GM20000 (cell line): Measurements from ENCODE around the gene DSCAML1.

Experiments used
- DNase-seq: peaks from one replicate; pipeline ENCODE4 v3.0.0; 2012; ENCODE audit warnings: low spot score
- TF ChIP-seq, protein P1 (sequence below): IDR thresholded peaks from 2 replicates; pipeline ENCODE4 v1.5.1; 2012; ENCODE audit warnings: mild to moderate bottlenecking, control low read depth; ENCODE audit errors: extremely low read depth, missing control alignments

The DSCAML1 gene

DNA sequence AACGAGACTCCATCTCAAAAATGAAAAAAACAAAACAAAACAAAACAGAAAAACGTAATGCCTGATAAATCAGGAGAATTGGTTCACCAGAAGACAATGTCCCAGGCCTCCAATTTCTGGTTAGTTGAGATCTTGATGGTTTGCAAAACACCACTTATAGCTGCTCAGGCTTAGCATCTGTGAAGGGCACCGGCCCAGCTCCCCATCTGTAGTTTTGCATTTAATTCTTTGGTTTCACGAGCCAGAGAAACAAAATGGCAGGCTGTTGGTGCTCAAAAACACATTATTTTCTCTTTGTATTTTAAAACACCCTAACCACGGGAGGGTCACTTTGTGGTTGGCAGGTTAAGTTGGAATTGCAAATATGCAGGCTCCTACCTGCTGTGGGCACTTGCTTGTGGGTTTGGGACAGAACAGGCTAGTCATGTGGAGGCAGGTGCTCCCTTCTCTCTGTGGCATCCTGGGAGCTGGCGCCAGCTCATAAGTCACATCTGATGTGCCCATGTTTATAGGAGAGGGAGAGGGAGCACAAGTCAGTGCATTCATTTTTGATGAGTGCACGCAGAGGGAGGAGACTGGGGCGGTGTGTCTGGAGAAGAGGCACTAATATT lies 323.4 kb downstream of the DSCAML1 start:
- TF ChIP-seq, protein P1, sequence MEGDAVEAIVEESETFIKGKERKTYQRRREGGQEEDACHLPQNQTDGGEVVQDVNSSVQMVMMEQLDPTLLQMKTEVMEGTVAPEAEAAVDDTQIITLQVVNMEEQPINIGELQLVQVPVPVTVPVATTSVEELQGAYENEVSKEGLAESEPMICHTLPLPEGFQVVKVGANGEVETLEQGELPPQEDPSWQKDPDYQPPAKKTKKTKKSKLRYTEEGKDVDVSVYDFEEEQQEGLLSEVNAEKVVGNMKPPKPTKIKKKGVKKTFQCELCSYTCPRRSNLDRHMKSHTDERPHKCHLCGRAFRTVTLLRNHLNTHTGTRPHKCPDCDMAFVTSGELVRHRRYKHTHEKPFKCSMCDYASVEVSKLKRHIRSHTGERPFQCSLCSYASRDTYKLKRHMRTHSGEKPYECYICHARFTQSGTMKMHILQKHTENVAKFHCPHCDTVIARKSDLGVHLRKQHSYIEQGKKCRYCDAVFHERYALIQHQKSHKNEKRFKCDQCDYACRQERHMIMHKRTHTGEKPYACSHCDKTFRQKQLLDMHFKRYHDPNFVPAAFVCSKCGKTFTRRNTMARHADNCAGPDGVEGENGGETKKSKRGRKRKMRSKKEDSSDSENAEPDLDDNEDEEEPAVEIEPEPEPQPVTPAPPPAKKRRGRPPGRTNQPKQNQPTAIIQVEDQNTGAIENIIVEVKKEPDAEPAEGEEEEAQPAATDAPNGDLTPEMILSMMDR = no peak
- DNase-seq = no peak

DNA sequence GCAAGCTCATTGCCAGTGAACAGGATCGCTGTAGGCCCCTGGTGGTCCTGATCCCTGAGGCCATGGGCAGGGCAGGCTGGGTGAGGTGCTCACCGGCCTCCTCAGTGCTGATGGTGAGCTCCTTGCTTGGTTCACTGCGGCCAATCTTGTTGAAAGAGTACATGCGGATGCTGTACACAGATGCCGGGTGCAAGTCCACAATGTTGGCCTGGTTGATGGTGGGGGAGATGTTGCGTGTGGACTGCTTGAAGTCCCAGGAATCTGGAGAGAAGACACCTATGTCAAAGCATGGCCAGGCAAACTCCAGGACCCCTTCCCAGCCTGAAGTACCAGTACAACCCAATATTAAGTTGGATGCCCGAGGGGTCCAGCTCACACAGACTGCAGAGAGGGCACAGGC lies 325.2 kb downstream of the DSCAML1 start:
- DNase-seq = no peak

DNA sequence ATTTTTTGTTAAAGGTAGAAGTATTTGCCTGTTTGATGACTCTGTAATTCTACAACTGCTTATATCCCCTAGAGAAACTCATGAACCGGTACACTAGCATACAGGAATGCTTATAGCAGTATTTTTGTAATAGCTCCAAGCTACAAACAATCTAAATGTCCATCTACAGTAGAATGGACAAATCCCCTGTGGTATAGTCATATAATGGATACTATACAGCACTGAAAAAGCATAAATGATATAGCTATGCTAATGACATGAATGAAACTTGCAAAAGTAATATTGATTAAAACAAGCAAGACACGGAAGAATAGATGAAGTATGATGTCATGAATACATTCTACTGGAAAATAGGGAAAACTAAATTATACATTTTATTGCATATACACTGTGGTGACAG lies 326.4 kb downstream of the DSCAML1 start:
- DNase-seq = no peak

More for the DNA sequence above, 325.2 kb downstream of the DSCAML1 start:
- TF ChIP-seq, protein P1 = no peak

DNA sequence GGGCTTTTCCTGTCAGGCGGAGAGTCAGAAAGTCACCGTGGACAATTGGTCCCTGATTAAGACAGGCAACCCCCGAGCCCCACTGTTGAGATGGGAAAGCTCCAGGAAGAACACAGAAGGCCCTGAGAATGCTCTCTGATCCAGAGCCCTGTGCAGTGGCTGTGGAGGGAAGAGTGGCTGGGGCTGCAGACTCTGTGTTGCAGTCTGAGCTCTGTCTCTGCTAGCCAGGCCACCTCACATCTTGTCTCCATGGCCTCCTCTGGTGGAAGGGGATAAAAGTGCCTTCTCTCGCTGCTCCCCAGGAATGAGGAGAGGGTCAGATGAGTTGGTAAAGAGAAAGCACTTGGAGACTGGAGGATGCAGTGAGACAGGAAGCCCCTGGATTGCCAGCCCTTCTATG lies 328.1 kb downstream of the DSCAML1 start:
- no peak for DNase-seq
- TF ChIP-seq, protein P1 = no peak

More for the DNA sequence above, 326.4 kb downstream of the DSCAML1 start:
- TF ChIP-seq, protein P1 = no peak

DNA sequence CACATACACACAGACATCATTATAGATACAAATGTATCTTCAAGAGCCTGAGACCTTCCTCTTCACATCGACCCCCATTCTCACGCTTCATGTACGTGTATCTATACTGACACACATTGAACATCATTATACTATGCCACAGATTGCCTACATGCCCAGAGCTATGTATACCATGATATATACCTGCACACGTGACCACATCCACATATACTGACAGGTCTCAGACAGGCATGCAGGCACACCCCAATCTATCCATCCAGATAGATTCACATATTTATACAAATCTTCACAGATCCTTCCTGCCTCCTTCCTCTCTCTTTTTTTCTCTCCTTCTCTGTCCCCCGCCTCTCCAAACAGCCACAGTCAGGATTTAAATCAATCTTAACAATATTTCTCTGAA lies 329.2 kb downstream of the DSCAML1 start:
- DNase-seq = no peak
- TF ChIP-seq, protein P1 = no peak

DNA sequence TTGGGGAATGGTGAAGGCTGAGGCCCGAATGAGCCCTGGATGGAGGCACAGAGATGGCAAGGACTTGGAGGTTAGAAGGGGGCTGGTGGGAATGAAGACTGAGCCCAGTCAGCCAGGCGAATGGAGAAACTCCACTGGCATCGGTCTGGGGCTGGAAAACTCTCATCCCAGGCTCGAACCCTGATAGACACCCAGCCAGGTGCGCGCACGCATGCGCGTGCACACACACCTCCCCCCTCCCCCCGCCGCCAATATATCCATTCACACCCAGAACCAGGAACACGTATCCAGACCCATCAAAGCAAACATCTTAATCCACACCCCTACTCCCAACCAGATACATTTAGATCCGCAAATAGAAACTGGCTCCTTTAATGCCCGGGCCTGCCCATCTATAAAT lies 330.1 kb downstream of the DSCAML1 start:
- DNase-seq = no peak
- TF ChIP-seq, protein P1 = no peak

DNA sequence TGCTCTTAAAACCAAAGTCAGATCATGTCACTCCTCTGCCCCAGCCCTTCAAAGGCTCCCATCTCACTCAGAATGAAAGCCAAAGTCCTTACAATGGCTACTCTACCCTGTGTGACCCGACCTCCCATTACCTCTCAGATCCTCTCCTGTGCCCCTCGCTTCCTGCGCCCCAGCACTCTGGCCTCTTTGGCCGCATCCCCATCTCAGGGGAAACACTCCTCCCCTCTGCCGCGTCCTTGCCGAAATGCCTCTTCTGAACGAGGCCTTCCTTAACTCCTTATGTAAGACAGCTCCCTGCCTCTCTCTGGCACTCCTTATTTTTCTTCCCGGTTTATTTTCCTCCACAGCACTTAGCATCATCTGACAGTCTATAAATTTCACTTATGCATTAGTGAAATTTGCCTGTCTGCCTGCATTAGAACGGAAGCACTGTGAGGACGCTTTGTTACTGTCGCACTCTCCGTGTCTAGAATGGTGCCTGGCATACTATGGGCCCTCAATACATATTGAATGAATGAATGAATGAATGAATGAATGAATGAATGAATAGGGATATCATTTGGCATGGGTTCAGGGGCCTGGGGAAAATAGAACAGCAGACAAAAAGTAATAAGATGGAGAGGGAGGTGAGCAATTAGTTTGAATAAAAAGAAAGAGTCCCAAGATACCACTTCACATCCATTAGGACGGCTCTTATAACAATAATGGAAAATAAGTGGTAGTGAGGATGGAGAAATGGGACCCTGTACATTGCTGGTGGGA lies 331.6 kb downstream of the DSCAML1 start:
- TF ChIP-seq, protein P1 = no peak
- DNase-seq = no peak
